ENCODE data around the gene SORCS2.
A peak's percentile ranks its signal among the peaks of the same experiment; 100 is the strongest.

SORCS2 gene

GRCh38 chr4:7487998-7488671 is 295.8 kb downstream of the SORCS2 start:
- DNase-seq: no peak

DNA sequence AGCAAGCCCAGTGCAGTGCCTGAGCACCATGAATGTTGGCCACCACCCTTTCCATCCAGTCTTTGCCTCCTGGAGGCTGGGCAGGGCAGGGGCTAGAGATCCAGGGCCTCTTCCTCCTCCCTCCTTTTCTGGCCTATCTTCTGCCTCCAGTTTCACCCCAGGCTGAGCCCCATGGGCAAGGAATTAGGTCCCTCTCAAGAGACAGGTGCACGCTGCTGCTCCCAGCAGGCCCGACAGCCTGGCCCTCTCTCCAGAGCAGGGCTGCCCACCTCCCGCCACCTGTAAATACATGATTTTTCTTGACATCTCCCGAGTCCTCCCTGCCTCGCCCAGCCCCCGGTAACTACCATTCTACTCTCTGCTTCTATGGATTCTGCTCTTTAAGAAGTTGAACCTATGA is 299.6 kb downstream of the SORCS2 start:
- no peak for DNase-seq

DNA sequence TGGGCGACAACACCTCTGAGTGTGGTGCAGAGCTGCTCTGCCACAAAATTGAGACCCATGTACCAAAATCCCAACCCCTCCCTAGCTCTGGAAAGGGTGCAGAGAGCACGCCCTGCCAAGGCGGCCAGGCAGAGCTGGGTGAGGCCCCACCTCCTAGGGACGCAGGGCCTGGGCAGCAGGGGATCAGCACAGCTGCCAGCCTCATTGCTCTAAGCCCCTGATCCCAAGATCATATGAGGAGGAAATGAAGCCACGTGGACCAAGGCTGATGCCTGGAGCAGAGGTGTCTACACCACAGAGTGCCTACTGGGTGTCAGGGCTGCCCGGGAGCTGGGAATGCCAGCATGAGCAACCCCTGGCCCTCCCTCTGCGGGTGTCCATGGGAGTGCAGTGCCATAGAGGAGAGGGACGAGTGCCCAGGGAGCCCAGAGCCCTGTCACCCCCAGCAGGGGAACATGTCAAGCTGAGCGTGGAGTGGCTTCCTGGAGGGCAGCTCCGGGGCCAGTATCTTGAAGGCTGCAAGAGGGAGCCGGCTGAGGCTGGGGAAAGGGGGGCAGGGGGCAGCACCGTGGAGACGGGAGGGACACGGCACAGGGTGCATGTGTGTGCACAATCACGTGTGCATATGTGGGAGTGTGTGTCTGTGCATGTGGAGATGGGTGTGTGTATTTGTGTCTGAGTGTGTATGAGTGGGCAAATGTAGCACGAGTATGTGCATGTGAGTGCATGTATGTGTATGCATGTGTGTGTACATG is 306.3 kb downstream of the SORCS2 start:
- no peak for DNase-seq

- no peak for DNase-seq
These were observed 307.3 kb downstream of the SORCS2 start for GRCh38 chr4:7499661-7500060.

GRCh38 chr4:7500404-7500803 is 308.1 kb downstream of the SORCS2 start:
- no peak for DNase-seq

- no peak for DNase-seq
These were observed 309.0 kb downstream of the SORCS2 start for GRCh38 chr4:7501314-7501713.

DNA sequence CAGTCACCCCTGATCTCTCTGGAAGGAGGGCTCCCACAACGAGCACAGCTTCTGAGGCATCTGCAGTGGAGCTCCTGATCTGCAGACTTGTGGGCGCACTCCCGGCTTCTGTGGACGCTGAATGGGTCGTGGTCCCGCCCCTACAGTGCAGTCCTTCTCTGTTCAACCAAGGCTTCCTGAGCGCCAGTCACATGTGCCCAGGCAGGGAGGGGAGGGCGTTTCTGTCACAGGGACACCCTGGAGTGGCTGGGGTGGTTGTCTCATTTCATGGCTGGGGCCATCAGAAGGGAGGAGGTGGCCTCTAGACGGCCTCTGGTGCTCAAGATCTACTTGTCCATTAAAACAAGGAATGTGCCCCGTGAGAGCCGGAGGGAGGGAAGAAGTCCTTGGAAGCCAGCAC is 309.5 kb downstream of the SORCS2 start:
- no peak for DNase-seq

DNA sequence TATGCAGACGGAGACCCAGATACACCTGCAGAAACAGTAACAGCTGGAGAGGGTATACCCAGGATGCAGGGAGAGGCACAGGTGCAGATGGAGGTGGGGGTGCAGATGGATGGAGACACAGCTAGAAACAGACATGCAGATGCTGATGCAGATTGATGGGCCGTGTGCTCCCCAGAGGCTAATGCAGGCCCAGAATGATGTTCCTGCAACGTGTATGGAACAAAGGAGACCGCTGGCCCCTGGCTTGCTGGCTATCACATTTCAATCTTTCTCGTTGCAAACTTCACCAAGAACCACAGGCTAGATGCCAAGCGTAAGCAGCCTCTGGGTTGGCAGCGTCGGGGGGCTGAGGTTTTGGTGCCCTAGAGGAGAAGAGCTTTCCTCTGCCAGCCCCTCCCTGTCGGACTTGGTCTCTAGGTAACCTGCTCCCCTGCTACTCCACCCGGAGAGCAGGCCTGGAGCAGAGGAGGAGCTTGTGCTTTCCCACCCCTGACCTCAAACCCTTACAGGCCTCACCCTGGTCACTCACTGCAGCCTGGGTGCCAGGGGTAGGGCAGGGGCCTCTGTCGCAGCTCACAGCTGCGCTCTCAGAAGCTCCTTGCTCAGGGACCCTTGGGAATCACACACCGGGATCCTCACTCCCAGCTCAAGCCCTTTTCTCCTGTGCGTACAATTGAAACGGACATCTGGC is 311.4 kb downstream of the SORCS2 start:
- no peak for DNase-seq

- DNase-seq: no peak
These were observed 313.0 kb downstream of the SORCS2 start for GRCh38 chr4:7505116-7505900.

- DNase-seq: peak in 34 of 58 donors; percentile 9 to 76 (median 33)
These were observed 313.8 kb downstream of the SORCS2 start for GRCh38 chr4:7506119-7506518.

GRCh38 chr4:7506572-7506971 is 314.2 kb downstream of the SORCS2 start:
- no peak for DNase-seq

DNA sequence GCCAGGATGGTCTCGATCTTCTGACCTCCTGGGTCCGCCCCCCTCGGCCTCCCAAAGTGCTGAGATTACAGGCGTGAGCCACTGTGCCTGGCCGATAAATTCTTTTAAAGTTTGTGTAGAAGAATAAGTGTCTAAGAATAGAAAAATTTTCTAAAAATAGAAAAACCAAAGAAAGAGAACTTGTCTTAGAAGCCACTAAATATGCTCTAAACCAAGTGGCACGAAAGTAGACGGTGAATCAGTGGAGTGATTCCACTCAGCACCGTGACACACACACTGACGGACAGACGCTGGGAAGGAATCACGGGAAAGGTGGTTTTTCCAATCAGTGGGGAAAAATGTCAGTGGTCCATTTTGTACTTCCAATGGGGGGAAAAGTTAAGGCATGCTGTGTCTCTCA is 315.0 kb downstream of the SORCS2 start:
- DNase-seq: no peak

DNA sequence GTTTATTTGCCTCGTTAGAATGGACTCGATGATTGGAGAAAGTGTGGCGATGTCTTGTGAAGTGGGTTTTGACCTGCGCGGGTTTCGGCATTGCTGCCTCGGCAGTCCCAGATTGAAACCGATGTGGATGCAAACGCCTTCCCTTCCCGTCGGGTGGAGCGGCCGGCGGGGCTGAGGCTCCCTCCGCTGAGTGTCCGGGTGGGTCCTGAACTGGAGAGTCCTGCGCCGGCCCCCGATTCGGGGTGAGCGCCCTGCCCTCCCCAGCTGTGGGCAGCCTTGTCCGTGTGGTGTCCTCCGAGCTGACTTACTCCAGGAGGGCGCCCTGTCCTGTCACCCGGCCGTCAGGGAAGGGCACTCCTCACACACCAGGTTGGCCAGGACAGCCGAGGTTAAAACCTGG is 317.7 kb downstream of the SORCS2 start:
- no peak for DNase-seq

GRCh38 chr4:7510538-7510937 is 318.2 kb downstream of the SORCS2 start:
- DNase-seq: no peak

GRCh38 chr4:7511525-7511924 is 319.2 kb downstream of the SORCS2 start:
- no peak for DNase-seq

GRCh38 chr4:7512428-7512827 is 320.1 kb downstream of the SORCS2 start:
- DNase-seq: no peak

- DNase-seq: no peak
These were observed 320.6 kb downstream of the SORCS2 start for GRCh38 chr4:7512946-7513345.

GRCh38 chr4:7513671-7514070 is 321.3 kb downstream of the SORCS2 start:
- peak in 17 of 58 donors; percentile 6 to 58 (median 34) for DNase-seq

DNA sequence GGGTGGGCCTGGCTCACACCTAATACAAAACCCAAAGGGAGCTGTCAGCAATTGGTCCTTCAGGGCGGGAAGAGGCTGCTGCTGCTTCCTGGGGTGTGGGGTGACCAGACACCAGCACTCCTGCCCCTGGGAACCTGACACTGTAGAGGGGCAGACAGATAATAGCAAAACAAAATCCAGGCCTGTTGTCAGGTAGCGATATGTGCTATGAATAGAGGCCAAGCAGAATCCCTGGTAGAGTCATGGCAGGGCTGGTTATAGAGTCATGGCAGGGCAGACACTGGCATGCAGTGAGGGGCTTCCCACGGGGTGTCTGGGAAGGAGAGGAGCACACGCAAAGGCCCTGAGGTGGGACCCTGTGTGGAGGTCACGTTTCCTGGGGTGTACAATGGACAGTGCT is 321.9 kb downstream of the SORCS2 start:
- DNase-seq: no peak

- DNase-seq: no peak
These were observed 322.5 kb downstream of the SORCS2 start for GRCh38 chr4:7514789-7515188.

DNA sequence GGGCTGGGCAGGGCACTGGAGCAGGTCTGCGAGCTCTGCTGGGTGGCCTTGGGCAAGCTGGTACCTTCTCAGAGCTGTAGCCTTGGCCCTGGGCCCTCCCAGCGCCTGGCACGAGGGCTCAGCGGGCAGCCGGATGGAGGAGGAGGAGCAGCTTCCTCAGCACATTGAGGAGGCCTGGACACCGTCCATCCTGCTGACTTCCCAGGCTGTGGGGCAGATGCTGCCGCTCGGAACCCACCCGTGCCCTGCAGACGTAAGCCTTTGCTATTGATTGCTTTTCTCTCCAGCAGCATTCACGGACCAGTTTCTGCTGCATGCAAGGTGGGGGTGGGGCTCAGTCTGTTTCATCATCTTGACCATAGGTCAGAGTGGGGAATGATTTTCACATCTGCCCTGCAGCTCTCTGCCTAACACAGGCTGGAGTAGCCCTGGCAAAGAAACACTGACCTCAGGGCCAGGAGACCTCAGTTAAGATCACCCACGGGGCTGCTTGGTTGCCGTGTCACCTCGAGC is 323.1 kb downstream of the SORCS2 start:
- peak in 1 of 58 donors; percentile 10 for DNase-seq
